DND-41 (cell line): Measurements from ENCODE around the gene CLSTN2.

ENCODE experiments used
- EZH2 ChIP-seq: IDR thresholded peaks from 3 replicates; pipeline ENCODE4 v1.6.1; 2012; ENCODE audit warnings: borderline replicate concordance, low read depth, mild to moderate bottlenecking, moderate library complexity, low read length, inconsistent platforms; ENCODE audit not compliant: severe bottlenecking
- TF ChIP-seq, protein P1 (sequence below): IDR thresholded peaks from 2 replicates; pipeline ENCODE4 v1.5.1; 2012; ENCODE audit warnings: borderline replicate concordance, low read length, moderate library complexity, mild to moderate bottlenecking; ENCODE audit not compliant: poor library complexity, severe bottlenecking; ENCODE audit errors: extremely low read depth

DNA sequence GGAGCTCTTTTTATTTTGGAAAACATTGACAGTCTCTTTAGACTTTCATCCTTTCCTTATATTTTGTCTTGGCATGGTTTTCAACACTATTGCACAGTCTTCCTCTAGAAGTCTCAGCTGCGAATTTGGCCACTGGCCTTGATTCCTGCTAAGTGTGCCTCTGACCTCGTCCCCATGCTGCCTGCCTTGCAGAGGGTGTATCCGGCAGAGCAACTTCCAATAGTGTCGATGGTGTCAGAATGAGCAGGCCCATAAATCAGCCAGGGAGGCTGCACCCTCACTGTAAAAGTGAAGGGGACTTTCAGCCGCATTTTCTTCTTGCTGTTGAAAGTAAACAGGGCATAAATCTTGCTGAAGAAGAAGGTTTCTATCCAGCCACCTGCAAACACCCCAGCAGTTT, 406.2 kb downstream of the CLSTN2 start:
- TF ChIP-seq, protein P1, sequence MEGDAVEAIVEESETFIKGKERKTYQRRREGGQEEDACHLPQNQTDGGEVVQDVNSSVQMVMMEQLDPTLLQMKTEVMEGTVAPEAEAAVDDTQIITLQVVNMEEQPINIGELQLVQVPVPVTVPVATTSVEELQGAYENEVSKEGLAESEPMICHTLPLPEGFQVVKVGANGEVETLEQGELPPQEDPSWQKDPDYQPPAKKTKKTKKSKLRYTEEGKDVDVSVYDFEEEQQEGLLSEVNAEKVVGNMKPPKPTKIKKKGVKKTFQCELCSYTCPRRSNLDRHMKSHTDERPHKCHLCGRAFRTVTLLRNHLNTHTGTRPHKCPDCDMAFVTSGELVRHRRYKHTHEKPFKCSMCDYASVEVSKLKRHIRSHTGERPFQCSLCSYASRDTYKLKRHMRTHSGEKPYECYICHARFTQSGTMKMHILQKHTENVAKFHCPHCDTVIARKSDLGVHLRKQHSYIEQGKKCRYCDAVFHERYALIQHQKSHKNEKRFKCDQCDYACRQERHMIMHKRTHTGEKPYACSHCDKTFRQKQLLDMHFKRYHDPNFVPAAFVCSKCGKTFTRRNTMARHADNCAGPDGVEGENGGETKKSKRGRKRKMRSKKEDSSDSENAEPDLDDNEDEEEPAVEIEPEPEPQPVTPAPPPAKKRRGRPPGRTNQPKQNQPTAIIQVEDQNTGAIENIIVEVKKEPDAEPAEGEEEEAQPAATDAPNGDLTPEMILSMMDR, result no peak
- TF ChIP-seq EZH2, result no peak
